Measurements from ENCODE around the gene IGFL4.

IGFL4 gene

GRCh38 chr19:46063201-46063600, 22.4 kb upstream of the IGFL4 start:
- DNase-seq (ENCODE audit: low read depth in 2 of 2, low spot score in 1 of 2), result no peak

GRCh38 chr19:46060012-46060411, 19.2 kb upstream of the IGFL4 start:
- DNase-seq (ENCODE audit: low read depth in 2 of 2, low spot score in 1 of 2), result no peak

- DNase-seq (ENCODE audit: low read depth in 2 of 2, low spot score in 1 of 2), result no peak
These were observed 18.0 kb upstream of the IGFL4 start for GRCh38 chr19:46058778-46059177.

- DNase-seq (ENCODE audit: low read depth in 2 of 2, low spot score in 1 of 2), result no peak
These were observed 15.7 kb upstream of the IGFL4 start for GRCh38 chr19:46056536-46056935.

- no peak for DNase-seq (ENCODE audit: low read depth in 2 of 2, low spot score in 1 of 2)
These were observed 12.1 kb upstream of the IGFL4 start for GRCh38 chr19:46052896-46053295.

GRCh38 chr19:46049597-46049996, 8.8 kb upstream of the IGFL4 start:
- no peak for DNase-seq (ENCODE audit: low read depth in 2 of 2, low spot score in 1 of 2)

- DNase-seq (ENCODE audit: low read depth in 2 of 2, low spot score in 1 of 2), result no peak
These were observed 2.7 kb upstream of the IGFL4 start for GRCh38 chr19:46043519-46043918.

GRCh38 chr19:46042252-46042883, 1.6 kb upstream of the IGFL4 start:
- DNase-seq (ENCODE audit: low read depth in 2 of 2, low spot score in 1 of 2), result no peak

GRCh38 chr19:46040125-46040524, 677 bp downstream of the IGFL4 start:
- DNase-seq (ENCODE audit: low read depth in 2 of 2, low spot score in 1 of 2), result no peak

- DNase-seq (ENCODE audit: low read depth in 2 of 2, low spot score in 1 of 2), result no peak
These were observed 4.1 kb downstream of the IGFL4 start for GRCh38 chr19:46036744-46037128.

- no peak for DNase-seq (ENCODE audit: low read depth in 2 of 2, low spot score in 1 of 2)
These were observed 4.6 kb downstream of the IGFL4 start for GRCh38 chr19:46035986-46036743.

GRCh38 chr19:46035546-46035945, 5.3 kb downstream of the IGFL4 start:
- DNase-seq (ENCODE audit: low read depth in 2 of 2, low spot score in 1 of 2), result no peak

- no peak for DNase-seq (ENCODE audit: low read depth in 2 of 2, low spot score in 1 of 2)
These were observed 7.4 kb downstream of the IGFL4 start for GRCh38 chr19:46033401-46033800.

- DNase-seq (ENCODE audit: low read depth in 2 of 2, low spot score in 1 of 2), result no peak
These were observed 8.2 kb downstream of the IGFL4 start for GRCh38 chr19:46032597-46033025.

- DNase-seq (ENCODE audit: low read depth in 2 of 2, low spot score in 1 of 2), result no peak
These were observed 8.8 kb downstream of the IGFL4 start for GRCh38 chr19:46031781-46032596.

GRCh38 chr19:46030812-46031550, 9.8 kb downstream of the IGFL4 start:
- DNase-seq (ENCODE audit: low read depth in 2 of 2, low spot score in 1 of 2), result no peak

GRCh38 chr19:46025835-46026234, 15.0 kb downstream of the IGFL4 start:
- DNase-seq (ENCODE audit: low read depth in 2 of 2, low spot score in 1 of 2), result no peak

- DNase-seq (ENCODE audit: low read depth in 2 of 2, low spot score in 1 of 2), result no peak
These were observed 17.5 kb downstream of the IGFL4 start for GRCh38 chr19:46023311-46023779.

GRCh38 chr19:46022431-46023310, 18.1 kb downstream of the IGFL4 start, which contains the start of gene PGLYRP1:
PGLYRP1 (minus strand) TSS chr19:46023053; CDS start chr19:46023021, 32 bp downstream.
- no peak for DNase-seq (ENCODE audit: low read depth in 2 of 2, low spot score in 1 of 2)

- no peak for DNase-seq (ENCODE audit: low read depth in 2 of 2, low spot score in 1 of 2)
These were observed 18.8 kb downstream of the IGFL4 start for GRCh38 chr19:46022061-46022430.

Measured in stimulated activated CD8-positive, alpha-beta memory T cell treated with anti-CD3 and anti-CD28 coated beads, Interleukin-4, amount 100 ng/mL, for 1 hour (primary cell).